ENCODE data around the gene ZNRF1.
"Not testable (repeated sequence)": the region's sequence is repeated elsewhere in the genome, so short reads cannot be mapped to it uniquely, and the experiment has no call there.

ZNRF1 gene

GRCh38 chr16:75002474-75002873, 3.6 kb downstream of the ZNRF1 start:
- DNase-seq, result no peak

DNA sequence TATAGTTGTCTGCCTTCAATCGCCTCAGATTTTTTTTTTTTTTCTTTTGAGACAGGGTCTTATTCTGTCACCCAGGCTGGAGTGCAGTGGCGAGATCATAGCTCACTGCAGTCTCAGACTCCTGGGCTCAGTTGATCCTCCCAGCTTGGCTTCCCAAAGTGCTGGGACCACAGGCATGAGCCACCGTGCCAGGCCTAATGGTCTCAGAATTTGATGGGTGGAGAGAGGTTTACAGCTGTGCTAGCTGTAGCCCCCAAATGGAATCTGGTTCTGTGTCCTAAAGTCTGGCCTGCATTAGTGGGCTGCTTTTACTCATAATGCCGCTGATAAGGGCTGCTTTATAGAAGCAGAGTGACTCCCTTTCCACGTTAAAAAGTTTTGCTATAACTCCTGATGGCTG, 5.1 kb downstream of the ZNRF1 start:
- DNase-seq, result no peak

DNA sequence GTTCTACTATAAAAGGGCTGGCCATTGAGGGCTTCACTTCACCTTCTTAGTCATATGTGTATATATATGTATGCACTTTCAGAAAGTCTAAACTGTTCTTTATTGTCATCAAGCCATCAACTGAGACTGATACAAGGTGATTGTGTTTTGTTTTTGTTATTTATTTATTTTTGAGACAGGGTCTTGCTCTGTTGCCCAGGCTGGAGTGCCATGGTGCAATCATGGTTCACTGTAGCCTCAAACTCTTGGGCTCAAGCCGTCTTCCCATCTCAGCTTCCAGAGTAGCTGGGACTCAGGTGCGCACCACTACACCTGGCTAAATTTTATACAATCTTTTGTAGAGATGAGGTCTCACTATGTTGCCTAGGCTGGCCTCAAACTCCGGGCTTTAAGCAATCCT, 5.6 kb downstream of the ZNRF1 start:
- no peak for DNase-seq

GRCh38 chr16:75005697-75006096, 6.9 kb downstream of the ZNRF1 start:
- DNase-seq, result no peak

- DNase-seq, result no peak
These were observed 8.6 kb downstream of the ZNRF1 start for GRCh38 chr16:75007443-75007842.

GRCh38 chr16:75010427-75010826, 11.6 kb downstream of the ZNRF1 start:
- peak; percentile 45 for DNase-seq

- DNase-seq, result peak; percentile 84
These were observed 12.9 kb downstream of the ZNRF1 start for GRCh38 chr16:75011634-75012307.

DNA sequence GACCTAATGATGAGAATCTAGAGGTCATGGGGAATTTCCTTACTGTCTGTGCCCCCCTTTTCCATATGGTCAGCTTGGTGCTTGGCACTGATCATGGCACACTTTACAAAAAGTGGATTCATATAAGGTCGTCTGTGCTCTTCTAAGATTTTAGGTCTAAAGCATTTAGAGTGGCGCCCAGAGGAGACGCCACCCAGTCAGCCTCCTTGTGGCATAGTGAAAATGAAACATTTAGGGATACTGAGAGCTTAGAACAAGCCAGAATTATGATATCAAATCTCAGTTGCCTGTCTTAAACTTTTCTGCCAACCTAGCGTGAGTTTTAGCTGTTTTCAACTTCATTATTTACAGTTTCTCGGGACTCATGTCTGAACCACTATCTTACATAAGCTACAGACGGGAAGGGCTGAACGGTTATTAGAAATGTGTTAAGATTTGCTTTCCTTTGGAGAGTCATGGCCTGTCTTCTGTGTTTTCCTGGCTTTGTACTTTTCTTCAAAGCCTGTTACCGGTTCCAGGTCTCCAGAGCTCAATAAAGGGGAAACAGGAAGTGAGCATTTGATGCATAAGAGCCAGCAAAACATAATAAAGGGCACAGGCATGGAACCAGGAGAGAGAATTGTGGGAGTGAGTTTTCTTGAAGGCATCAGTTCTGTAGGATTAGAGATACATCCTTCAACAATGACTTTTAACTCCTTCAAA, 13.7 kb downstream of the ZNRF1 start:
- DNase-seq, result peak; percentile 34

DNA sequence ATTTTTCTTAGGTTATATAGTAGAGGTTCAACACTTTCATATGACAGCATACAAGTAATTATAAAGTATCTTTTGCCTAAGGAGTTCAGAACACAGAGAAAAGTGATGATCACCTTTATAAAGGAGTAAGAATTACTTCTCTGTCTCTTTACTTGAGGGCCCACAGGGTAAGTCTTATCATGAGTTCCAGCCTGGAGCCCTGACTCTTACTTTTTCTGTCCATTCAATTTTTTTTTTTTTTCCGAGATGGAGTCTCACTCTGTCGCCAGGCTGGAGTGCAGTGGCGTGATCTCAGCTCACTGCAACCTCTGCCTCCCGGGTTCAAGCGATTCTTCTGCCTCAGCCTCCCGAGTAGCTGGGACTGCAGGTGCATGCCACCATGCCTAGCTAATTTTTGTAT, 14.3 kb downstream of the ZNRF1 start:
- DNase-seq, result not testable (repeated sequence)

- no peak for DNase-seq
These were observed 15.5 kb downstream of the ZNRF1 start for GRCh38 chr16:75014318-75014717.

GRCh38 chr16:75016451-75017081, 17.7 kb downstream of the ZNRF1 start:
- DNase-seq, result not testable (repeated sequence)

GRCh38 chr16:75017670-75018525, 19.1 kb downstream of the ZNRF1 start:
- no peak for DNase-seq

- DNase-seq, result peak; percentile 41
These were observed 20.2 kb downstream of the ZNRF1 start for GRCh38 chr16:75019007-75019406.

- DNase-seq, result no peak
These were observed 20.8 kb downstream of the ZNRF1 start for GRCh38 chr16:75019586-75019985.

- no peak for DNase-seq
These were observed 22.6 kb downstream of the ZNRF1 start for GRCh38 chr16:75021410-75021809.

GRCh38 chr16:75022567-75022966, 23.7 kb downstream of the ZNRF1 start:
- no peak for DNase-seq

GRCh38 chr16:75023009-75023408, 24.2 kb downstream of the ZNRF1 start:
- no peak for DNase-seq

GRCh38 chr16:75024182-75024581, 25.4 kb downstream of the ZNRF1 start:
- DNase-seq, result no peak

DNA sequence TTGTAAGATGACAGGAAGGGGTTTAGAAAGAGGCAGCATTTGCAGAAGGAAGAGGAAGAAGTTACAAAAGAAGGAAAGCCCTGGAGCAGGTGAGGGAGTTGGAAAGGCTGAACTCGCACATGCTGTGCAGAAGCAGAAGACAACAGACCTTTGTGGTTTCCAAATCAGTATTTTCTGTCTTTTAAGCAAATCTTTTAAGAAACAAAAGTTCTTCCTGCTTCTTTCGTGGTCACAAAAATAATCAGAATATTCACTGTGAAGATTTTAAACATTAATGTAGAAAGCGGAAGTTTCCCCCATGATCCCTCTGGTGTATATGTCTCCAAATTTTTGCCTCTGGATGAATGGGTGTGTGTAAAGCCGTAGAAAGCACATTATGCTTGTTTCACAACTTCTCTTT, 25.8 kb downstream of the ZNRF1 start:
- no peak for DNase-seq

GRCh38 chr16:75025761-75026160, 26.9 kb downstream of the ZNRF1 start:
- no peak for DNase-seq

- DNase-seq, result not testable (repeated sequence)
These were observed 27.5 kb downstream of the ZNRF1 start for GRCh38 chr16:75026239-75026891.

- DNase-seq, result no peak
These were observed 28.1 kb downstream of the ZNRF1 start for GRCh38 chr16:75026892-75027391.

Measured in activated CD4-positive, alpha-beta T cell treated with anti-CD3 and anti-CD28 coated beads, Interleukin-10, Interleukin-2, amounts not matched to agents 100 ng/mL and 50 ng/mL, durations not matched to agents 16 hours and 8 hours (primary cell).